Epithelial cell of esophagus (primary cell): ENCODE results near the gene LINGO3.

Experiments
- DNase-seq: peaks from one replicate; pipeline ENCODE4 v3.0.0; 2010; ENCODE audit warnings: low read depth
- H3K4me3 ChIP-seq: 2 replicates; pipeline ENCODE4 v1.5.1; 2011; ENCODE audit warnings: mild to moderate bottlenecking, low read length, control low read depth
- TF ChIP-seq, protein P1 (sequence below): IDR thresholded peaks from 2 replicates; pipeline ENCODE4 v1.5.1; 2011; ENCODE audit warnings: low read depth, mild to moderate bottlenecking, low read length, control low read depth, inconsistent platforms; ENCODE audit not compliant: insufficient read depth; ENCODE audit errors: missing control alignments

LINGO3 gene

DNA sequence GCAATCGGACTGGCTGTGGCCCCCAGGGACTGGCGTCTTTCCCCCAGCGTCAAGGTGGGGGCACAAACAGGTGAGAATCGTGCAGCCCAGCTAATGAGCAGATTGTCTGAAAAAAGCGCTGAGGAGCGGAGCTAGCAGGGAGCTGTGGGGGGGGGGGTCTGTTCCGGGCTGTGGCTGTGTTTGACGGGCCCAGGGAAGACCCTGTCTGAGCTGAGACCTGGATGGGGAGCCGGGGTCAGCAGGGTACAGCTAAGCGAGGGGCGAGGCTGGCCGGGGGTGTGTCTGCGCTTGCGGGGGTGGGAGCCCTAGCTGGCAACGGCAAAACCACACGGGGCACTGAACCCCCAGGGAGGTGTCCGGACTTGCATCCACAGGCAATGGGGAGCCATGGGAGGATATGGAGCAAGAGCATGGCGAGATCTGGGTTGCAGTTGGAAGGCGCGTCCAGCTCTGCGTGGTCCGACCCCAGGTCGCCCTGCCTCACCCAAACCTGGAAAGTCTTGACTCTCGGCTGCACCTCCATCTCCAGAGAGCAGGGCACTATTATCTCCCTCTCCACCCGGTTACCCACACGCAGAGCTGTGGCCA, 4.6 kb downstream of the LINGO3 start:
- DNase-seq: no peak
- TF ChIP-seq, protein P1, sequence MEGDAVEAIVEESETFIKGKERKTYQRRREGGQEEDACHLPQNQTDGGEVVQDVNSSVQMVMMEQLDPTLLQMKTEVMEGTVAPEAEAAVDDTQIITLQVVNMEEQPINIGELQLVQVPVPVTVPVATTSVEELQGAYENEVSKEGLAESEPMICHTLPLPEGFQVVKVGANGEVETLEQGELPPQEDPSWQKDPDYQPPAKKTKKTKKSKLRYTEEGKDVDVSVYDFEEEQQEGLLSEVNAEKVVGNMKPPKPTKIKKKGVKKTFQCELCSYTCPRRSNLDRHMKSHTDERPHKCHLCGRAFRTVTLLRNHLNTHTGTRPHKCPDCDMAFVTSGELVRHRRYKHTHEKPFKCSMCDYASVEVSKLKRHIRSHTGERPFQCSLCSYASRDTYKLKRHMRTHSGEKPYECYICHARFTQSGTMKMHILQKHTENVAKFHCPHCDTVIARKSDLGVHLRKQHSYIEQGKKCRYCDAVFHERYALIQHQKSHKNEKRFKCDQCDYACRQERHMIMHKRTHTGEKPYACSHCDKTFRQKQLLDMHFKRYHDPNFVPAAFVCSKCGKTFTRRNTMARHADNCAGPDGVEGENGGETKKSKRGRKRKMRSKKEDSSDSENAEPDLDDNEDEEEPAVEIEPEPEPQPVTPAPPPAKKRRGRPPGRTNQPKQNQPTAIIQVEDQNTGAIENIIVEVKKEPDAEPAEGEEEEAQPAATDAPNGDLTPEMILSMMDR: no peak
- H3K4me3 ChIP-seq: no peak overlapping the region

DNA sequence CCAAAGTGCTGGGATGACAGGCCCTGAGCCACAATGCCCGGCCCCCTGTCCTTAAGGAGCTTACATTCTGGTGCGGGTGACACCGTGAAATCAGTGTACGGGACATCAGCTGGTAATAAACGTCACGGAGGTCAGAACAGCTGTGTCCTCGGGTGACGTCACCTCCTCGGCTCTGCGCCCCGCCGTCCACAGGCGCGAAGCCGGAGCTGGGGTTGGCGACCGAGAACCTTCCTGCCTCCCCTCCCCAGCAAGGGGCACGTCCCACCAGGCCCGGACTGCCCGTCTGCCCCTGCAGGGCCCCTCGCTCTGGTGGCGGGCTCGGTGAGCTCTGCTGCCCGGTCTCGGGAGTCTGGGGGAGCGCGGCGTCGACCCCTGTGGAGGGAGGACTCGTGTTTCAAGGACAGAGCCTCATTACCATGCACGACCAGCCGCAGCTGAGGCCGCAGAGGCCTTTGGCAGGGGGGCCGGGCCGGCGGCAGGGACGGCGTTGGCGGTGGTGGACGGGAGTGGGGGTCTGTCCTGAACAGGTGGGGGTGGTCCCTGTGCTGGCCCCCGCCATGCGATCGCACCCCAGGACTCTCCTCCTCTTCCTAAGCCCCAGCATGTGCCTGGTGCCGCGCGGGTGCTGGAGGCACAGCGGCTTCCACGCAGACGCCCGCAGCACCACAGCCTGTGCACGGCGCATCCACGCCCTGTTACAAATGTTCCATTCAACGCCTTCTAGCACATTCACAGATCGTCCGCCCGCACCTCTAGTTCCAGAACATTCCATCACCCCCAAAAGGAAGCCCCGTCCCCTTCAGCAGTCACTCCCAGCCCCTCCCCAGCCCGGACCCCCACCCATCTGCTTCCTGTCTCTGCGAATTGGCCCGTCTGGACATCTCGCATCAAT, 5.4 kb downstream of the LINGO3 start:
- TF ChIP-seq, protein P1: no peak
- no peak for DNase-seq
- H3K4me3 ChIP-seq: no peak overlapping the region

DNA sequence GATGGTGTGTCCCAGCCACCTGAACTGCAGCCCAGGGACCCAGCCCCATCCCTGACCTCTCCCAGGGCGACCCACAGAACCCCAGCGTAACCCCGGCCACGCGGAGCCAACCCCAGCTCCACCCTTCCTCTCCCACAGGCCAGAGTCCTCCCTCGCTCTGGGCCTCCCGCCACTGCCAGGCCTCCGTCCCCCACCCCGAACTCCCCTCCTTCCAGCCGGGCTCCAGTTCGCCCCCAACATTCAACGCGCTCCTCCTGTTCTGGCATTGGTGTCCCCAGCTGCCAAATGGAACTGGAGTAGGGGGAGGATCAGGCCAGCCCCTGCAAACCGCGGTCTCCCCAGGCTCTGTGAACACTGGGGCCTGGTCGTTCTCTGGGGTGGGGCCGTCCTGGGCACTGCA, 7.4 kb downstream of the LINGO3 start:
- TF ChIP-seq, protein P1: no peak
- no peak overlapping the region for H3K4me3 ChIP-seq
- no peak for DNase-seq

DNA sequence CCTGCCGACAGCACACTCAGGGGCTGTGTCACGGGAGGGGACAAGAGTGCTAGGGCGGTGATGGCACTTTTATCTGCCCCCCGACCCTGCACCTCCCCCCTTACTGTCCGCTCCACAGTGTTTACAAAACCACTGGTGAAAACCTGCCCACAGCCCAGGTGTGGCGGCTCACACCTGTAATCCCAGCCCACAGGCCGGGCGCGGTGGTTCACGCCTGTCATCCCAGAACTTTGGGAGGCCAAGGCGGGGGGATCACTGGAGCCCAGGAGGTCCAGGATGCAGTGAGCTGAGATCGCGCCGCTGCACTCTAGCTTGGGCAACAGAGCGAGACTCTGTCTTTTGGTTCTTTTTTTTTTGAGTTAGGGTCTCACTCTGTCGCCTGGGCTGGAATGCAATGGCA, 11.8 kb downstream of the LINGO3 start:
- H3K4me3 ChIP-seq: no peak overlapping the region
- TF ChIP-seq, protein P1: no peak
- no peak for DNase-seq

DNA sequence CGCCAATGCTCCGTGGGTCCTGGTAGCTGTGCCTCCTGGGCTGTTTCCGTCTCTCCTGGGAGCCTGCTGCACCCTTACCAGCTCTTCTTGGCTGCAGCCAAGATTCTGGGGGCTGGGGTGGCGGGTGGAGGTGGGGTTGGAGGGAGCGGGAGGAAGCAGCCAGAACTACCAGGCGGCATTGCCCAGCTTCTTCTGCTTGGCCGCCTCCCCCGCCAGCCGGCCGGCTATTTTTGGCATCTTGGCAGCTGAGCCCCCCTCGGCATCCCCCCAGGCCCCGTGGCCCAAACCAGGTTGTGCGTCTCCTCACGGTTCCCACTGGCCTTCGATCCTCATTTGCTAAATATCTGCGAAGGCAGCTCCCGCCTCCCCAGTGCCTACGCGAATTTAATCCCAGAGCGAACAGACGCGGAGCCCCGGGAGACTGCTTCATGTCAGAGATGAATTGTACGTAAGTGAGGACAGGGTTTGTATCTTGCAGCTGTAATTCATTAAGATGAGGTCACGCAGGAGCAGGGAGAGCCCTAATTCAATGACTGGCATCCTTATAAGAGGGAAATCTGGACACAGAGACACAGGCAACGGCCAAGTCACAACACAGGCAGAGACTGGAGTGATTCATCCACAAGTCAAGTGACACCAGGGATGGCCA, 13.1 kb downstream of the LINGO3 start:
- no peak overlapping the region for H3K4me3 ChIP-seq
- no peak for DNase-seq
- TF ChIP-seq, protein P1: no peak

DNA sequence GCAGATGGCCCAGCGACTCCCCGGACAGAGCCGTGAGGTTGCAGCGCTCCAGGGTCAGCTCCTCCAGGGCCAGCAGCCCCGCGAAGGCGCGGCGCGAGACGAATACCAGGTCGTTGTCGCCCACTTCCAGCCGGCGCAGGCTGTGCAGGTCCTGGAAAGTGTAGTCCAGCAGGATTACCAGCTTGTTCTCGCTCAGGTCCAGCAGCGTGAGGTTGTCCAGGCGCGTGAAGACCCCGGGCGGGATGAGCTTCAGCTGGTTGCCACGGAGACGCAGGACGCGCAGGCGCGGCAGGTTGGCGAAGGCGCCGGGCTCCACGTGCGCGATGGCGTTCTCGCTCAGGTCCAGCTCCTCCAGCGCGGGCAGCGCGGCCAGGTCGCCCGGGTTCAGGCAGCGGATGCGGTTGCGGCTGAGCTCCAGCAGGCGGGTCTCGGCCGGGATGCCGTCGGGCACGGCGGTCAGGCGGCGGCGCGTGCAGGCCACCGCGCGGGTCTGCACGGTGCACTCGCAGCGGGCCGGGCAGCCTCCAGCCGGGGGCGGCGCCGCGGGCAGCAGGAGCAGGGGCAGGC, 16.7 kb downstream of the LINGO3 start:
- no peak for DNase-seq
- H3K4me3 ChIP-seq: no peak overlapping the region
- TF ChIP-seq, protein P1: no peak
